C4-2B (cell line): ENCODE measurements around the gene LCN12.

Experiments
- H3K27ac ChIP-seq: fragments of 450-650 bp; 2 replicates; pipeline ENCODE4 v1.5.1; 2017
- ZFX ChIP-seq: fragments of 450-650 bp; IDR thresholded peaks from 2 replicates; pipeline ENCODE4 v1.6.1; 2017
- TF ChIP-seq, protein P1 (sequence below): fragments of 450-650 bp; conservative IDR thresholded peaks from 2 replicates; pipeline ENCODE4 v1.5.1; 2017; ENCODE audit warnings: mild to moderate bottlenecking

The LCN12 gene

DNA sequence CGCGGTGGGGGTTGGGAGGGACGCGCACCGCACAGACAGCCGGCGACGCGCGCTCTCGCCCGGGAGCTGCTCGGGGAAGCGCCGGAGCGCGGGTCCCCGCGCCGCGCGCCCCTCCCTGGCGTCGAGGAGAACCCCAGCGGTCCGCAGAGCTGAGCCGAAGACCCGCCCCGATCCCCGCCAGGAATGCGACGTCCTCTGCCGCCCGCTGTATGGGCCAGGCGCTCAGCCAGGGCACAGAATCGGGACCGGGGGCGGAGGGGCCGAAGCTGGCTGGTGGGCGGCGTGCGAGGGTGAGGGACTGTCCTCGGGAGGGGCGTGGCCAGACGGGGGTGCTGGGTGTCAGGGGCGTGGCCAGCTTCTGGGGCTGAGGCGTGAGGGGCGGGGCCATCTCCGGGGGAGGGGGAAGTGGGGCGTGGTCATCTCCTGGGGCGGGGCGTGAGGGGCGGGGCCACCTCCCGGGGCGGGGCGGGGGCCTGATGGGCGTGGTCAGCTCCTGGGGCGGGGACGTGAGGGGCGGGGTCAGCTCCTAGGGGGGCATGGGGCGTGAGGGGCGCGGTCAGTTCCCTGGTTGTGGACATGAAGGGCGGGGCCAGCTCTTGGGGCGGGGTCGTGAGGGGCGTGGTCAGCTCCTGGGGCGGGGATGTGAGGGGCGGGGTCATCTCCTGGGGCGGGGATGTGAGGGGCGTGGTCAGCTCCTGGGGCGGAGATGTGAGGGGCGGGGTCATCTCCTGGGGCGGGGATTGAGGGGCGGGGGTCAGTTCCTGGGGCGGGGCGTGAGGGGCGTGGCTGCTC lies 26.2 kb downstream of the LCN12 start:
- no peak overlapping the region for H3K27ac ChIP-seq
- TF ChIP-seq, protein P1, sequence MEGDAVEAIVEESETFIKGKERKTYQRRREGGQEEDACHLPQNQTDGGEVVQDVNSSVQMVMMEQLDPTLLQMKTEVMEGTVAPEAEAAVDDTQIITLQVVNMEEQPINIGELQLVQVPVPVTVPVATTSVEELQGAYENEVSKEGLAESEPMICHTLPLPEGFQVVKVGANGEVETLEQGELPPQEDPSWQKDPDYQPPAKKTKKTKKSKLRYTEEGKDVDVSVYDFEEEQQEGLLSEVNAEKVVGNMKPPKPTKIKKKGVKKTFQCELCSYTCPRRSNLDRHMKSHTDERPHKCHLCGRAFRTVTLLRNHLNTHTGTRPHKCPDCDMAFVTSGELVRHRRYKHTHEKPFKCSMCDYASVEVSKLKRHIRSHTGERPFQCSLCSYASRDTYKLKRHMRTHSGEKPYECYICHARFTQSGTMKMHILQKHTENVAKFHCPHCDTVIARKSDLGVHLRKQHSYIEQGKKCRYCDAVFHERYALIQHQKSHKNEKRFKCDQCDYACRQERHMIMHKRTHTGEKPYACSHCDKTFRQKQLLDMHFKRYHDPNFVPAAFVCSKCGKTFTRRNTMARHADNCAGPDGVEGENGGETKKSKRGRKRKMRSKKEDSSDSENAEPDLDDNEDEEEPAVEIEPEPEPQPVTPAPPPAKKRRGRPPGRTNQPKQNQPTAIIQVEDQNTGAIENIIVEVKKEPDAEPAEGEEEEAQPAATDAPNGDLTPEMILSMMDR = no peak
- no peak for TF ChIP-seq ZFX

DNA sequence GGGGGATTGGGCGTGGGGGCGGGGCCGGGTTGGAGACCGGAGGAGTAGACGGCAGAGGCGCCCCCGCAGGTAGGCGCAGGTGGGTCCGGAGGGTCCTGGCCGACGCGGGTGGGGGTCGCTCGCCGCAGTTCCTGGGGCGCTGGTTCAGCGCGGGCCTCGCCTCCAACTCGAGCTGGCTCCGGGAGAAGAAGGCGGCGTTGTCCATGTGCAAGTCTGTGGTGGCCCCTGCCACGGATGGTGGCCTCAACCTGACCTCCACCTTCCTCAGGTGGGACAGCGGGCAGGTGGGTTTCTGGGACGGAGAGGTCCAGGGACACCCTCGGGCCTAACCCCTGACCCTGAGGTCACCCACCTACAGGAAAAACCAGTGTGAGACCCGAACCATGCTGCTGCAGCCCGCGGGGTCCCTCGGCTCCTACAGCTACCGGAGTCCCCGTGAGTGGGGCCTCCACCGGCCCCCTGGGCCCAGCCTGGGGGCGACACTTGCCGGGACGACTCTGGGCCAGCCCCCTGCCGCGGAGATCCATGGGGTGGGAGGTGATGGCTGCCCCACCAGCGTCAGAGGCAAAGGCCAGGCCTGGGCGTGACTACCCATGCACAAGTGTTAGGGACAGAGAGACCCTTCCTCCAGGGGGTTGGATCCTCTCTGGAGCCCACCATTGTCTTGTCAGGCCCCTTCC lies 26.9 kb downstream of the LCN12 start:
- TF ChIP-seq ZFX = no peak
- TF ChIP-seq, protein P1 = no peak

DNA sequence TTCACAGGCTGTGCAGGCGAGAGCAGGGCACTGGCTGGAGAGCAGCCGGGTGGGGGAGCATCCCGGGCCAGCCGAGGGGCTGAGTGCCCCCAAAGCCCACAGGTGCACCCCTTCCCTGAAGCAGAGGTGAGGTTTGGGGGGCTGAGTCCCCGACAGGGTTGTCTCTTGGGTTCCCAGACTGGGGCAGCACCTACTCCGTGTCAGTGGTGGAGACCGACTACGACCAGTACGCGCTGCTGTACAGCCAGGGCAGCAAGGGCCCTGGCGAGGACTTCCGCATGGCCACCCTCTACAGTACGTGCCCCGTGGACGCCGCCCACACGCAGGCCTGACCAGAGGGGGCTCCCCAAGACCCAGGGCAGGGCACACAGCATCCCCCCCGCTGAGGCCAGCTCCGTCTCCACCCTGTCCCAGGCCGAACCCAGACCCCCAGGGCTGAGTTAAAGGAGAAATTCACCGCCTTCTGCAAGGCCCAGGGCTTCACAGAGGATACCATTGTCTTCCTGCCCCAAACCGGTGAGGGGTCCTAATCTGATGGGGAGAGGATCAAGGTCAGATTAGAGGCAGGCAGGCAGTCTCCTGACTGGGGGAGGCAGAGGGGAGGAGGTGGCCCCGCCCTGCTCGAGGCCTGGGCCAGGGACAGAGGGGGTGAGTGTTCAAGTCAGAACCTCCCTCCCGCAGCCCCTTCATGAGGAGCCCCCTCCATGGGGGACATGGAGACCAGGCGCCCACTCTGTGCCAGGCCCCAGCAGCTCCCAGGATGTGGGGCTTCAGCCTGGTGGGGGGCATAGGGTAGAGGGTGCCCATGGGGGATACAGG lies 27.9 kb downstream of the LCN12 start:
- H3K27ac ChIP-seq = no peak overlapping the region

More for the DNA sequence above, 26.9 kb downstream of the LCN12 start:
- H3K27ac ChIP-seq = no peak overlapping the region

DNA sequence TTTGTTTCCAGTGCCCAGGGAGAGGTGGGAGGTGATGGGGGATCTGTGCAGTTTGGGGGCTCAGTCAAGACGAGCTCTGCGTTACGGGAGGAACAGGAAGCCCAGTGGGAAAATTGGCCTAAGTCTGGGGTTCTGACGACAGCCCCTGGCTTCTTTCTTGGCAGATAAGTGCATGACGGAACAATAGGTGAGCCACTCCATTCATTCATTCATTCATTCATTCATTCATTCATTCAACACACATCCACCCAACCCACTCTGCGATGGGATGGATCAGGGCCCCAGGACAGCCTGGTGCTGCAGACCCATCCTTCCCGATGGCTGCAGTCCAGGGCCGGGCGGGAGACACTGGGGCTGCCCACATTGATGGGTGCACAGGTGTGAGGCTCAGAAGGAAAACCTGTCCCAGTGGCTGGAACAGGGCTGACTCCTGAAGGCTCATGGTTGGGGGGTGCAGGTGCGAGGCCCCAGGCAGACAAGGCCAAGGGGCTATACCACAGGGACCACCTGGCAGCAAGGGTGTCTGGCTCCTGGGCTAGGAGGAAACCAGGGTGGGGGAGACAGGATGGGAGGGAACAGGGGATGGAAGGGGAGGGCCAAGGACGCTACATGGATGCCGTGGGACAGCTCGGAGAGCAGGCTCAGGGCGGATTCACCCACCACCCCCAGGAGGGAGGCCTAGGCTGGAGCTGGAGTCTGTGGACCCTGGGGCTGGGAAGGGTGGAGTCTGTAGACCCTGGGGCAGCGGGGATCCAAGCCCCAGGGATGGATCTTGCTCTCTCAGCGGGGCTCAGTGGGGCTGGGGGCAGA lies 28.8 kb downstream of the LCN12 start:
- no peak overlapping the region for H3K27ac ChIP-seq
- TF ChIP-seq ZFX = no peak
- TF ChIP-seq, protein P1 = no peak

More for the DNA sequence above, 27.9 kb downstream of the LCN12 start:
- TF ChIP-seq, protein P1 = no peak
- TF ChIP-seq ZFX = no peak

DNA sequence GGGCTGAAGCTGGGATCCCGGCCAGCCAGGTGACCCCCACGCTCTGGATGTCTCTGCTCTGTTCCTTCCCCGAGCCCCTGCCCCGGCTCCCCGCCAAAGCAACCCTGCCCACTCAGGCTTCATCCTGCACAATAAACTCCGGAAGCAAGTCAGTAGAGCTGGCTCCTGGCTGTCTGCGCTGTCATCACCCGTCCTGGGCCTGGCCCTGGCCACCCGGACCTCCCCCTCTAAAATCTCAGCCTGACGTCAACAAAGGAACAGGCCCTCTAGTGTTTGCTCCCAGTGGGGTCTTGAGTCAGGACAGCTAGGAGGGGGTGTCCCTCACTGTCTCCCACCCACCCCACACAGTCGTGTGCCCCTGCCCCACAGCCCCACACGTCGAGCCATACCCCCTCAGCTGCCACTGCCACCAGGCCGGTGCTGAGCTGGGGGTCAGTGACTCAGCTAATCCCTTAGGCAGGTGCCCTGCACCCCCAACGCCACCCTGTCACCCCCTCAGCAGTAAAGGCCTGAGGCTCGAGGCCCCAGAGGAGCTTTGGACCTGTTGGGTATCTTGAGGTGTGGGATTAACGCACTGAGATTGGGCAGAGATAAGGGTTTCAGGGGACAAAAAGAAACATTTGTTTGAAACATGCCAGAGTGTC lies 29.6 kb downstream of the LCN12 start:
- H3K27ac ChIP-seq = no peak overlapping the region
- no peak for TF ChIP-seq ZFX
- TF ChIP-seq, protein P1 = no peak

DNA sequence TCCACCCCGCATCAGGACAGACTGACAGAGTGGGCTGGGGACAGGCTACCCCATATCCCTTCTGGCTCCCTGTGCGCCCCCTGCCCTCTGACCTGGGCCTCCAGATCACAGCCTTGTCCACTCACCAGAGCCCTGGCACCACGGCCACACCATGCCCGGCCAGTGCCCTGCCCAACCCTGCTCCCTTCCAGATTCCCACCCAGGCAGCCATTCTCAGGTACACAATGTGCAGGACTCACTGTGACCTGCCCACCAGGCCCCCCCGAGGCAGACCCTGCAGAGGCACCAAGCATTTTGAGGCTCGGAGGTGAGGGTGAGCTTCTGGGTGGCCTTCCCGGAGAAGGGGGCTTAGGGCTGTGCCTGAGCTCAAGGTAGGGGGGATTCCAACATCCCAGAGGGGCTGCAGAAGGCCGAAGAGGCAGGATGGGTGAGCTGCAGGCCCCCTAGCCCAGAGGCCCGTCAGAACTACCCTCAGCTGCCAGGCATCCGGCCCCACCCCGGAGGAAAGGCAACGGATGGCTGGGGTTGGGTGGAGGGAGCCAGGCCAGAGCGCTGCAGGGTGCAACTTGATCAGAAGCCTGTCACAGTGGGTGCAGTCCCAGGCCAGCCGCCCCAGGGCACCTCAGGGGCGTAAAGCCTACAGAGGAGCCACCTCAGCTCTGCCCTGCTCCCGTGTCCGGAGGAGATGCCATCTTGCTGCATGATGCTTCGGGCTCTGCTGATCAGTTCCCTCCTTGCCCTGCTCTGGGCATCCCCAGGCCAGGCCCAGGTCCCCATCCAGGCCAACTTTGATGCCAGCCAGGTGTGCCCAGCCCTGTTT lies 30.4 kb downstream of the LCN12 start, which contains the start of gene LCNL1:
Gene LCNL1 (plus strand): TSS at position 762 of the 820 bp plus-strand sequence. CDS start 594 bp downstream, outside the sequence.
- TF ChIP-seq, protein P1 = no peak
- no peak for TF ChIP-seq ZFX

More for the DNA sequence above, 30.4 kb downstream of the LCN12 start, which contains the start of gene LCNL1:
- H3K27ac ChIP-seq = no peak within 1 kb of the TSS
